GM12878 (cell line): ENCODE measurements around the gene RSPH1. TPM values are rescaled to one million over a fixed set of nuclear protein-coding genes. Genes with fewer than 3 reads are reported as not detected.

ENCODE experiments used
- RCOR1 ChIP-seq: conservative IDR thresholded peaks from 2 replicates; pipeline ENCODE4 v1.6.1; 2012; ENCODE audit warnings: low read depth, low read length, improper control_type of control experiment
- TCF3 ChIP-seq: IDR thresholded peaks from 2 replicates; pipeline ENCODE4 v1.6.1; 2012; ENCODE audit warnings: low read depth, mild to moderate bottlenecking, low read length, borderline replicate concordance; ENCODE audit not compliant: insufficient read depth
- YY1 ChIP-seq: IDR thresholded peaks from 2 replicates; pipeline ENCODE4 v1.6.1; 2011; ENCODE audit warnings: low read depth, mild to moderate bottlenecking, low read length
- polyA plus RNA-seq, 11 experiments: library from polyadenylated mRNA; depleted of rRNA in 4 of 11; unstranded in 6 of 11; stranded (reverse) in 5 of 11; fragments of >200 nt; fragmentation: Nextera tagmentation in 4 of 11; fragmentation: Illumina TruSeq in 1 of 11; extraction: Ambion mirVana in 4 of 11; extraction: Trizol in 1 of 11; gene quantifications; 1 replicate in 1 of 11; 2 replicates in 10 of 11; pipeline versions ENCODE4 v1.2.1 to v1.2.3, GENCODE V29; 2011 to 2016; ENCODE audit warnings: inconsistent platforms in 2 of 11, missing spikeins in 2 of 11, low read depth in 1 of 11
- total RNA-seq, 4 experiments: library from RNA; depleted of rRNA in 3 of 4; stranded (reverse); fragments of >200 nt in 3 of 4; fragmentation: Illumina TruSeq in 1 of 4; extraction: Trizol in 1 of 4; gene quantifications; 2 replicates each; pipeline versions ENCODE4 v1.2.1 to v1.2.3, GENCODE V29; 2013 to 2021
- TF ChIP-seq, protein P1 (sequence below): fragments of 450-650 bp; IDR thresholded peaks from 2 replicates; pipeline ENCODE4 v1.6.1; 2017; ENCODE audit warnings: mild to moderate bottlenecking, moderate library complexity
- TF ChIP-seq, protein P2 (sequence below), 3 experiments: IDR thresholded peaks in 2 of 3; conservative IDR thresholded peaks in 1 of 3; 2 replicates each; pipeline ENCODE4 v1.5.1; 2011; ENCODE audit warnings: low read depth in 3 of 3, low read length in 3 of 3, mild to moderate bottlenecking in 3 of 3, control low read depth in 2 of 3, moderate library complexity in 2 of 3, inconsistent platforms in 1 of 3, mixed read lengths in 1 of 3; ENCODE audit not compliant: control insufficient read depth in 2 of 3, insufficient read depth in 1 of 3; ENCODE audit errors: extremely low read depth in 1 of 3
- TF ChIP-seq, protein P3 (sequence below): fragments of 450-650 bp; IDR thresholded peaks from 2 replicates; pipeline ENCODE4 v1.6.1; 2014; ENCODE audit warnings: mild to moderate bottlenecking

The RSPH1 gene
- total and polyA plus RNA-seq, 10 of the 15 experiments (the other 5 are each of a cell fraction or from before 2014, with no cell fraction given): 0.11 to 1.4 (median 0.38) TPM

DNA sequence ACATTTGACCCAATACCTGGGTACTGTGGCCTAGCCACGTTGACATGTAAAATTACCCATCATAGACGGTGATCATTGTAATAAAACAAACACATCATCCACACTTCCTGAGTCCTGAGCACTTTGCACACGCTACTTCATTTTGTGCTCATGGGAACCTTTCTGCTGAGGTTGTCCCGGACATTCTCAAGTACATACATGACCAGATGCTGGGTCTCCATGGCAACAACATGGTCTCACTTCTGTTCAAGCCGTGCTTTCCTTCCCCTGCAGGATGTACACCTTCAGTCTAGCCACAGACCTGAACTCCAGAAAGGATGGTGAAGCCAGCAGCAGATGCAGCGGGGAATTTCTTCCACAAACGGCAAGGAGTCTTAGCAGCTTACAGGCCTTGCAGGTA lies 69.6 kb downstream of the RSPH1 start (continued):
- TF ChIP-seq YY1 (0 out of 2 replicates have a peak, but pooled peaks have one; percentile 10), RCOR1 (no peak), TCF3 (no peak)
- TF ChIP-seq, protein P1, sequence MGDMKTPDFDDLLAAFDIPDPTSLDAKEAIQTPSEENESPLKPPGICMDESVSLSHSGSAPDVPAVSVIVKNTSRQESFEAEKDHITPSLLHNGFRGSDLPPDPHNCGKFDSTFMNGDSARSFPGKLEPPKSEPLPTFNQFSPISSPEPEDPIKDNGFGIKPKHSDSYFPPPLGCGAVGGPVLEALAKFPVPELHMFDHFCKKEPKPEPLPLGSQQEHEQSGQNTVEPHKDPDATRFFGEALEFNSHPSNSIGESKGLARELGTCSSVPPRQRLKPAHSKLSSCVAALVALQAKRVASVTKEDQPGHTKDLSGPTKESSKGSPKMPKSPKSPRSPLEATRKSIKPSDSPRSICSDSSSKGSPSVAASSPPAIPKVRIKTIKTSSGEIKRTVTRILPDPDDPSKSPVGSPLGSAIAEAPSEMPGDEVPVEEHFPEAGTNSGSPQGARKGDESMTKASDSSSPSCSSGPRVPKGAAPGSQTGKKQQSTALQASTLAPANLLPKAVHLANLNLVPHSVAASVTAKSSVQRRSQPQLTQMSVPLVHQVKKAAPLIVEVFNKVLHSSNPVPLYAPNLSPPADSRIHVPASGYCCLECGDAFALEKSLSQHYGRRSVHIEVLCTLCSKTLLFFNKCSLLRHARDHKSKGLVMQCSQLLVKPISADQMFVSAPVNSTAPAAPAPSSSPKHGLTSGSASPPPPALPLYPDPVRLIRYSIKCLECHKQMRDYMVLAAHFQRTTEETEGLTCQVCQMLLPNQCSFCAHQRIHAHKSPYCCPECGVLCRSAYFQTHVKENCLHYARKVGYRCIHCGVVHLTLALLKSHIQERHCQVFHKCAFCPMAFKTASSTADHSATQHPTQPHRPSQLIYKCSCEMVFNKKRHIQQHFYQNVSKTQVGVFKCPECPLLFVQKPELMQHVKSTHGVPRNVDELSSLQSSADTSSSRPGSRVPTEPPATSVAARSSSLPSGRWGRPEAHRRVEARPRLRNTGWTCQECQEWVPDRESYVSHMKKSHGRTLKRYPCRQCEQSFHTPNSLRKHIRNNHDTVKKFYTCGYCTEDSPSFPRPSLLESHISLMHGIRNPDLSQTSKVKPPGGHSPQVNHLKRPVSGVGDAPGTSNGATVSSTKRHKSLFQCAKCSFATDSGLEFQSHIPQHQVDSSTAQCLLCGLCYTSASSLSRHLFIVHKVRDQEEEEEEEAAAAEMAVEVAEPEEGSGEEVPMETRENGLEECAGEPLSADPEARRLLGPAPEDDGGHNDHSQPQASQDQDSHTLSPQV: peak; percentile 62; the same call in 1 of the 2 replicates
- TF ChIP-seq, protein P2, sequence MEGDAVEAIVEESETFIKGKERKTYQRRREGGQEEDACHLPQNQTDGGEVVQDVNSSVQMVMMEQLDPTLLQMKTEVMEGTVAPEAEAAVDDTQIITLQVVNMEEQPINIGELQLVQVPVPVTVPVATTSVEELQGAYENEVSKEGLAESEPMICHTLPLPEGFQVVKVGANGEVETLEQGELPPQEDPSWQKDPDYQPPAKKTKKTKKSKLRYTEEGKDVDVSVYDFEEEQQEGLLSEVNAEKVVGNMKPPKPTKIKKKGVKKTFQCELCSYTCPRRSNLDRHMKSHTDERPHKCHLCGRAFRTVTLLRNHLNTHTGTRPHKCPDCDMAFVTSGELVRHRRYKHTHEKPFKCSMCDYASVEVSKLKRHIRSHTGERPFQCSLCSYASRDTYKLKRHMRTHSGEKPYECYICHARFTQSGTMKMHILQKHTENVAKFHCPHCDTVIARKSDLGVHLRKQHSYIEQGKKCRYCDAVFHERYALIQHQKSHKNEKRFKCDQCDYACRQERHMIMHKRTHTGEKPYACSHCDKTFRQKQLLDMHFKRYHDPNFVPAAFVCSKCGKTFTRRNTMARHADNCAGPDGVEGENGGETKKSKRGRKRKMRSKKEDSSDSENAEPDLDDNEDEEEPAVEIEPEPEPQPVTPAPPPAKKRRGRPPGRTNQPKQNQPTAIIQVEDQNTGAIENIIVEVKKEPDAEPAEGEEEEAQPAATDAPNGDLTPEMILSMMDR (IDR thresholded peaks at IDR 0.05 in 2 of 3, conservative IDR thresholded peaks at IDR 0.05 in 1 of 3; ENCODE audit: control insufficient read depth in 2 of 3, extremely low read depth in 1 of 3, insufficient read depth in 1 of 3, low read depth in 3 of 3, low read length in 3 of 3): no peak
- TF ChIP-seq, protein P3, sequence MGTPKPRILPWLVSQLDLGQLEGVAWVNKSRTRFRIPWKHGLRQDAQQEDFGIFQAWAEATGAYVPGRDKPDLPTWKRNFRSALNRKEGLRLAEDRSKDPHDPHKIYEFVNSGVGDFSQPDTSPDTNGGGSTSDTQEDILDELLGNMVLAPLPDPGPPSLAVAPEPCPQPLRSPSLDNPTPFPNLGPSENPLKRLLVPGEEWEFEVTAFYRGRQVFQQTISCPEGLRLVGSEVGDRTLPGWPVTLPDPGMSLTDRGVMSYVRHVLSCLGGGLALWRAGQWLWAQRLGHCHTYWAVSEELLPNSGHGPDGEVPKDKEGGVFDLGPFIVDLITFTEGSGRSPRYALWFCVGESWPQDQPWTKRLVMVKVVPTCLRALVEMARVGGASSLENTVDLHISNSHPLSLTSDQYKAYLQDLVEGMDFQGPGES: no peak
- TF ChIP-seq, all 136 proteins: peak for 9
